Measurements from ENCODE around the gene C3orf20.

DNA sequence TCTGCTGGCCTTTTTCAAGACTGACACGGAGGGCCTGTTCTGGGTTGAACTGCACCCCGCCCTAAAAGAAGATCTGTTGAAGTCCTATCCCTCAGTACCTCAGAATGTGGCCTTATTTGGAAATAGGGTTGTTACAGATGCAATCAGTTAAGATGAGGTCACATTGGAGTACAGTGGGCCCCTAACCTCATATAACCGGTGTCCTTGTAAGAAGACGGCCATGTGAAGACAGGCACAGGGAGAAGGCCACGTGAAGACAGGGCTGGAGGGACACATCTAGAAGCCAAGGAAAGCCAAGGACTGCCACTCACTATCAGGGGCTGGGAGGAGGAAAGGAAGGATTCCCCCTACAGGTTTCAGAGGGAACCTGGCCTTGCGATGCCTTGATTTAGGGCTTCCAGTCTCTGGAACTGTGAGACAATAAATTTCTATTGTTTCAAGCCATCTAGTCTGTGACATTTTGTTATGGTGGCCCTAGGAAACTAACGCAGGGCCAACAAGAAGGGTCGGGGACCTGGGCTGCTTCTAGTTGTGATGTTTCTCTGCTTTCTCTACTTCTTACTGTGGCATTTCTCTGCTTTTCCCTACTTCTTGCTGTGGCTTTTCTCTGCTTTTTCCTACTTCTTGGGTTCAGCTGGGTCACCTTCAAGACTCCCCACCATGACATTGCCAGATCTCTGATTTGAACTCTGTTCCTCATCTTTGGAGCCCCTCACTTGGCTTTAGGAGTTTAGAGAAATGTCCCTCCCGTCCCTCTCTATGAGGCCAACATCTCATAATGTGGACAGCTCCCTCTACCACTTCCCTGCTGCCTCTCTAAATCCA, 28.1 kb upstream of the C3orf20 start:
- TF ChIP-seq ZNF274 (IDR thresholded peaks at IDR 0.05; ENCODE audit: low read depth, low read length) (no peak), SUZ12 (IDR thresholded peaks at IDR 0.05; ENCODE audit: extremely low read depth, insufficient read depth, insufficient read length) (no peak)
